Osteoblast (primary cell): ENCODE data around the gene VAV2. TPM values are rescaled to one million over a fixed set of nuclear protein-coding genes. Genes with fewer than 3 reads are reported as not detected.

ENCODE experiments used
- DNase-seq: peaks from one replicate; pipeline ENCODE4 v3.0.0; 2011; ENCODE audit warnings: low spot score, mixed read lengths; ENCODE audit not compliant: insufficient read length; ENCODE audit errors: missing footprints
- H2AFZ ChIP-seq: 2 replicates; pipeline ENCODE4 v1.6.0; 2011; ENCODE audit warnings: mild to moderate bottlenecking, low read length
- H3K27ac ChIP-seq: 2 replicates; pipeline ENCODE4 v1.5.1; 2011; ENCODE audit warnings: mild to moderate bottlenecking, low read depth, low read length, moderate library complexity
- H3K27me3 ChIP-seq: 2 replicates; pipeline ENCODE4 v1.6.0; 2012; ENCODE audit warnings: mild to moderate bottlenecking, control low read depth, inconsistent platforms, low read length, moderate library complexity; ENCODE audit not compliant: insufficient read depth
- H3K36me3 ChIP-seq: 2 replicates; pipeline ENCODE4 v1.5.1; 2011; ENCODE audit warnings: mild to moderate bottlenecking, low read length, control low read depth, moderate library complexity; ENCODE audit not compliant: insufficient read depth
- H3K4me1 ChIP-seq: 2 replicates; pipeline ENCODE4 v1.5.1; 2011; ENCODE audit warnings: mild to moderate bottlenecking, low read length, control low read depth, moderate library complexity; ENCODE audit not compliant: insufficient read depth
- H3K4me2 ChIP-seq: 2 replicates; pipeline ENCODE4 v1.6.0; 2011; ENCODE audit warnings: mild to moderate bottlenecking, low read length; ENCODE audit not compliant: insufficient read depth
- H3K4me3 ChIP-seq: fragments of 200-600 bp; sonication (generic); 3 replicates; pipeline ENCODE4 v1.5.1; 2012; ENCODE audit warnings: mild to moderate bottlenecking, low read length, inconsistent platforms; ENCODE audit not compliant: insufficient read depth
- H3K79me2 ChIP-seq: 2 replicates; pipeline ENCODE4 v1.6.0; 2012; ENCODE audit warnings: mild to moderate bottlenecking, low read length, control low read depth, inconsistent platforms; ENCODE audit not compliant: insufficient read depth
- H3K9me3 ChIP-seq: 2 replicates; pipeline ENCODE4 v1.5.1; 2011; ENCODE audit warnings: low read depth, low read length, control low read depth
- H4K20me1 ChIP-seq: 2 replicates; pipeline ENCODE4 v1.6.0; 2012; ENCODE audit warnings: mild to moderate bottlenecking, low read length, control low read depth; ENCODE audit not compliant: insufficient read depth
- CTCF ChIP-seq: IDR thresholded peaks from 2 replicates; pipeline ENCODE4 v1.5.1; 2011; ENCODE audit warnings: mild to moderate bottlenecking, low read depth, low read length, moderate library complexity; ENCODE audit errors: extremely low read depth
- total RNA-seq: library from RNA; depleted of rRNA; stranded (reverse); fragments of >200 nt; gene quantifications from 2 replicates; pipeline ENCODE4 v1.2.3, GENCODE V29; 2012

Gene VAV2
- total RNA-seq, 1 donor: 8.0 TPM

DNA sequence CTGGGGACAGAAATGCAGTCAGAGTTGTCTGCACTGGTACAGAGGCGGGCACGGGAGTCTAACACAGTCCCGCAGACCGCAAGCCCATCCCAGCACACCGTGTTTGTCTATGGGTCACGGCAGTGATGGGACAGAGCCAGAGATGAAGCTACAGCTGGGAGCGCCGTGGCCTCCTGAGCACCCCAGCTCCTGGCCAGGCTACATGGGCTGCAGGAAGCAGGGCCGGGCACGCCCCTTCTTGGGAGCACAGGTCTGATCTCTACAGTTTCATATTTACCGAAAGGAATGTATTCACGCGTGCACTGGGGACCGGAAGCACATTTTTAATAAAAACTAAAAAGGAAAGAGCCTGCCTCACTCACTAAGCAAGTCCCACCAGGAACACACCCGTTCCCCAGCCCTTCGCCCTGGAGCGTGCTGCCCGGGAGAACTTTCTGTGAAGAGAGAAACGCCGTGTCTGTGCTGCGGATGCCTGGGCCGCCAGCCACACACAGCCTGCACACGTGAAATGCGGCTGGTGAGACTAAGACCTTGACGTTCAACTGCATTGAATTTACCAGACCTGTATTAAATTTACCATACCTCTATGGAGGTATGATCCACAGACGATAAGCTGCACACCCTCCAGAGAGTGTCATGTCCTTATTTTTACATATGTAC, 81.1 kb downstream of the VAV2 start:
- H4K20me1 ChIP-seq: peaks cover 72% of the 10 kb centered on the region
- H3K4me3 ChIP-seq: no peak overlapping the region
- H3K79me2 ChIP-seq: peaks cover 86% of the 10 kb centered on the region
- H3K27ac ChIP-seq: no peak overlapping the region
- H2AFZ ChIP-seq: no peak overlapping the region
- TF ChIP-seq CTCF: no peak
- H3K27me3 ChIP-seq: no peaks in the 10 kb centered on the region
- no peaks in the 10 kb centered on the region for H3K4me1 ChIP-seq
- no peaks in the 10 kb centered on the region for H3K9me3 ChIP-seq
- no peak for DNase-seq
- no peaks in the 10 kb centered on the region for H3K36me3 ChIP-seq
- no peak overlapping the region for H3K4me2 ChIP-seq

GRCh38 chr9:133906932-133907910, 84.9 kb downstream of the VAV2 start:
- H3K4me3 ChIP-seq: no peak overlapping the region
- no peak for TF ChIP-seq CTCF
- no peak overlapping the region for H3K27ac ChIP-seq
- peaks cover 75% of the 10 kb centered on the region for H3K79me2 ChIP-seq
- H3K27me3 ChIP-seq: no peaks in the 10 kb centered on the region
- no peak overlapping the region for H3K4me2 ChIP-seq
- peaks cover 7% of the 10 kb centered on the region for H3K4me1 ChIP-seq
- DNase-seq: no peak
- H3K9me3 ChIP-seq: no peaks in the 10 kb centered on the region
- no peaks in the 10 kb centered on the region for H3K36me3 ChIP-seq
- peaks cover 55% of the 10 kb centered on the region for H4K20me1 ChIP-seq
- H2AFZ ChIP-seq: no peak overlapping the region

- Histone ChIP-seq H2AFZ (no peak overlapping the region), H3K36me3 (no peaks in the 10 kb centered on the region), H3K27ac (no peak overlapping the region), H3K27me3 (no peaks in the 10 kb centered on the region), H3K79me2 (peaks cover 72% of the 10 kb centered on the region), H3K4me1 (peaks cover 7% of the 10 kb centered on the region), H3K9me3 (no peaks in the 10 kb centered on the region), H3K4me2 (no peak overlapping the region), H3K4me3 (no peak overlapping the region), H4K20me1 (peaks cover 53% of the 10 kb centered on the region)
- no peak for DNase-seq
- TF ChIP-seq CTCF: no peak
Measured at GRCh38 chr9:133906218-133906617, 85.9 kb downstream of the VAV2 start.

DNA sequence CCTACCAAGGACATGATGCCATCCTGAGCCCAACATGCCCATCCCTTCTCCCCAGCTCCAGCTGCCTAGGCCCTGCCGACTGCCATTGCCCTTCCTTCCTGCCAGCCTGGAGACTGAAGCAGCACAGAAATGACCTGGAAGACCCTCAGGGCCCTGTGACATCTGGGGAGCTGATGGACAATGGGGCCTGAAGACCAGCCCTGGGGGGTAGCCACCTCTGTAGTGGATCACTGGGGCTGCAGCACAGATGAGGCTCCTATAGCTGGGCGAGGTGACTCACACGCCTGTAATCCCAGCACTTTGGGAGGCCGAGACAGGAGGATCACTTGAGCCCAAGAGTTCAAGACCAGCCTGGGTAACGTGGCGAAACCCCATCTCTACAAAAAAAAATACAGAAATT, 86.6 kb downstream of the VAV2 start:
- Histone ChIP-seq H3K79me2 (peaks cover 67% of the 10 kb centered on the region), H2AFZ (no peak overlapping the region), H3K36me3 (no peaks in the 10 kb centered on the region), H3K4me2 (no peak overlapping the region), H4K20me1 (peaks cover 49% of the 10 kb centered on the region), H3K27ac (no peak overlapping the region), H3K4me1 (peaks cover 7% of the 10 kb centered on the region), H3K9me3 (no peaks in the 10 kb centered on the region), H3K27me3 (no peaks in the 10 kb centered on the region), H3K4me3 (no peak overlapping the region)
- TF ChIP-seq CTCF: no peak
- peak; percentile 79 for DNase-seq
